Neural cell (in vitro differentiated cells): ENCODE results near the gene PDCD4. TPM values are rescaled to one million over a fixed set of nuclear protein-coding genes. Genes with fewer than 3 reads are reported as not detected.

Experiments used
- H2AFZ ChIP-seq: fragments of 200-600, 300-800 bp; sonication (generic), shearing (Covaris generic); 2 replicates; pipeline ENCODE4 v1.6.0; 2014; ENCODE audit warnings: low read depth, mild to moderate bottlenecking, antibody characterized with exemption, low read length, moderate library complexity
- H3F3A ChIP-seq: fragments of 200-600 bp; shearing (Covaris generic); 2 replicates; pipeline ENCODE4 v1.6.1; 2016; ENCODE audit warnings: mild to moderate bottlenecking, moderate library complexity, mixed read lengths, antibody characterized with exemption, low read length; ENCODE audit not compliant: insufficient read depth, poor library complexity, severe bottlenecking
- H3K27ac ChIP-seq: fragments of 200-600, 300-800 bp; sonication (generic), shearing (Covaris generic); 2 replicates; pipeline ENCODE4 v1.5.1; 2014; ENCODE audit warnings: mild to moderate bottlenecking, low read length, moderate library complexity
- H3K27me3 ChIP-seq: fragments of 300-800, 200-600 bp; sonication (generic), shearing (Covaris generic); 2 replicates; pipeline ENCODE4 v1.6.0; 2014; ENCODE audit warnings: mild to moderate bottlenecking, low read depth, low read length, moderate library complexity; ENCODE audit not compliant: insufficient read depth
- H3K36me3 ChIP-seq: fragments of 300-800, 200-600 bp; sonication (generic), shearing (Covaris generic); 2 replicates; pipeline ENCODE4 v1.5.1; 2014; ENCODE audit warnings: mild to moderate bottlenecking, antibody characterized with exemption, low read length, moderate library complexity; ENCODE audit not compliant: insufficient read depth
- H3K4me2 ChIP-seq: fragments of 300-800, 200-600 bp; sonication (generic), shearing (Covaris generic); 2 replicates; pipeline ENCODE4 v1.6.0; 2014; ENCODE audit warnings: mild to moderate bottlenecking, low read length
- H3K4me3 ChIP-seq: fragments of 300-800, 200-600 bp; sonication (generic), shearing (Covaris generic); 2 replicates; pipeline ENCODE4 v1.5.1; 2014; ENCODE audit warnings: mild to moderate bottlenecking, low read length, moderate library complexity
- H3K79me2 ChIP-seq: fragments of 200-600 bp; shearing (Covaris generic); replicated peaks from 2 replicates; pipeline ENCODE4 v1.6.0; 2014; ENCODE audit warnings: mild to moderate bottlenecking, low read length, moderate library complexity; ENCODE audit not compliant: insufficient read depth
- H3K9ac ChIP-seq: fragments of 300-800, 200-600 bp; sonication (generic), shearing (Covaris generic); 2 replicates; pipeline ENCODE4 v1.6.1; 2016; ENCODE audit warnings: mild to moderate bottlenecking, low read length, mixed read lengths
- H3K9me2 ChIP-seq: fragments of 200-600 bp; shearing (Covaris generic); 2 replicates; pipeline ENCODE4 v1.6.1; 2016; ENCODE audit warnings: mild to moderate bottlenecking, low read length, mixed read lengths; ENCODE audit not compliant: insufficient read depth
- H3K9me3 ChIP-seq: fragments of 200-600, 300-800 bp; sonication (generic), shearing (Covaris generic); 2 replicates; pipeline ENCODE4 v1.6.1; 2016; ENCODE audit warnings: mild to moderate bottlenecking, mixed run types, low read length, moderate library complexity, mixed read lengths
- H4K20me1 ChIP-seq: fragments of 200-600 bp; shearing (Covaris generic); 2 replicates; pipeline ENCODE4 v1.6.1; 2016; ENCODE audit warnings: mild to moderate bottlenecking, mixed run types; ENCODE audit not compliant: insufficient read depth
- CTCF ChIP-seq: fragments of 450-650 bp; IDR thresholded peaks from 2 replicates; pipeline ENCODE4 v1.5.1; 2014; ENCODE audit warnings: antibody characterized with exemption, mild to moderate bottlenecking, moderate library complexity; ENCODE audit not compliant: poor library complexity, severe bottlenecking
- EP300 ChIP-seq: fragments of 450-650 bp; conservative IDR thresholded peaks from 2 replicates; pipeline ENCODE4 v1.6.1; 2014; ENCODE audit warnings: antibody characterized with exemption, mild to moderate bottlenecking, moderate library complexity; ENCODE audit not compliant: poor library complexity, severe bottlenecking
- EZH2 ChIP-seq: fragments of 200-600, 300-800 bp; shearing (Covaris generic), sonication (generic); IDR thresholded peaks from 2 replicates; pipeline ENCODE4 v1.6.1; 2014; ENCODE audit warnings: antibody characterized with exemption, low read length, borderline replicate concordance, mild to moderate bottlenecking; ENCODE audit not compliant: insufficient read depth, poor library complexity, severe bottlenecking
- MXI1 ChIP-seq: fragments of 450-650 bp; conservative IDR thresholded peaks from 2 replicates; pipeline ENCODE4 v1.6.1; 2014; ENCODE audit warnings: antibody characterized with exemption, mild to moderate bottlenecking; ENCODE audit not compliant: poor library complexity, severe bottlenecking
- POLR2AphosphoS5 ChIP-seq: IDR thresholded peaks from 2 replicates; pipeline ENCODE4 v1.6.1; 2012
- RAD21 ChIP-seq: fragments of 450-650 bp; conservative IDR thresholded peaks from 2 replicates; pipeline ENCODE4 v1.6.1; 2014; ENCODE audit warnings: antibody characterized with exemption, mild to moderate bottlenecking, moderate library complexity
- REST ChIP-seq: IDR thresholded peaks from 2 replicates; pipeline ENCODE4 v1.6.1; 2012; ENCODE audit warnings: borderline replicate concordance
- SMC3 ChIP-seq: fragments of 450-650 bp; conservative IDR thresholded peaks from 2 replicates; pipeline ENCODE4 v1.6.1; 2014; ENCODE audit warnings: antibody characterized with exemption, mild to moderate bottlenecking, moderate library complexity; ENCODE audit not compliant: poor library complexity
- TAF1 ChIP-seq: IDR thresholded peaks from 2 replicates; pipeline ENCODE4 v1.6.1; 2012; ENCODE audit warnings: low read depth
- polyA plus RNA-seq: library from polyadenylated mRNA; depleted of rRNA; stranded (reverse); fragments of >200 nt; gene quantifications from 2 replicates; pipeline ENCODE4 v1.2.3, GENCODE V29; 2014

Gene PDCD4
- polyA plus RNA-seq, 1 donor from 2014 or later: 83.5 TPM

- Histone ChIP-seq H4K20me1 (no peaks in the 10 kb centered on the region), H2AFZ (no peak overlapping the region), H3K27ac (no peak overlapping the region), H3K27me3 (no peaks in the 10 kb centered on the region), H3K79me2 (peaks cover 5% of the 10 kb centered on the region), H3F3A (no peaks in the 10 kb centered on the region), H3K4me3 (no peak overlapping the region), H3K9me2 (no peaks in the 10 kb centered on the region), H3K9ac (no peak overlapping the region), H3K36me3 (no peaks in the 10 kb centered on the region), H3K4me2 (no peak overlapping the region), H3K9me3 (no peaks in the 10 kb centered on the region)
- TF ChIP-seq MXI1: no peak
- no peak for TF ChIP-seq POLR2AphosphoS5
Measured at GRCh38 chr10:110912374-110912773, 40.6 kb downstream of the PDCD4 start.

- H3K9ac ChIP-seq: no peak overlapping the region
- no peaks in the 10 kb centered on the region for H4K20me1 ChIP-seq
- H3K4me2 ChIP-seq: no peak overlapping the region
- no peak for TF ChIP-seq MXI1
- TF ChIP-seq REST: no peak
- no peak for TF ChIP-seq RAD21
- no peak for TF ChIP-seq POLR2AphosphoS5
- no peak for TF ChIP-seq TAF1
- TF ChIP-seq EP300: no peak
- no peak for TF ChIP-seq SMC3
- TF ChIP-seq CTCF: no peak
- TF ChIP-seq EZH2: no peak
- H3K27me3 ChIP-seq: no peaks in the 10 kb centered on the region
- H3K27ac ChIP-seq: no peak overlapping the region
- no peak overlapping the region for H3K4me3 ChIP-seq
- H3K9me3 ChIP-seq: no peaks in the 10 kb centered on the region
- peaks cover 14% of the 10 kb centered on the region for H3K79me2 ChIP-seq
- H3K36me3 ChIP-seq: no peaks in the 10 kb centered on the region
- no peaks in the 10 kb centered on the region for H3K9me2 ChIP-seq
- H3F3A ChIP-seq: no peaks in the 10 kb centered on the region
- H2AFZ ChIP-seq: no peak overlapping the region
Measured at GRCh38 chr10:110914431-110914830, 42.7 kb downstream of the PDCD4 start.

GRCh38 chr10:110915035-110915434, 43.3 kb downstream of the PDCD4 start:
- Histone ChIP-seq H3K4me2 (no peak overlapping the region), H4K20me1 (no peaks in the 10 kb centered on the region), H3K27ac (no peak overlapping the region), H3K27me3 (no peaks in the 10 kb centered on the region), H2AFZ (no peak overlapping the region), H3K9me3 (no peaks in the 10 kb centered on the region), H3F3A (no peaks in the 10 kb centered on the region), H3K79me2 (peaks cover 14% of the 10 kb centered on the region), H3K4me3 (no peak overlapping the region), H3K9me2 (no peaks in the 10 kb centered on the region), H3K36me3 (no peaks in the 10 kb centered on the region), H3K9ac (no peak overlapping the region)
- no peak for TF ChIP-seq RAD21
- no peak for TF ChIP-seq SMC3
- no peak for TF ChIP-seq TAF1
- no peak for TF ChIP-seq EP300
- no peak for TF ChIP-seq EZH2
- TF ChIP-seq REST: no peak
- no peak for TF ChIP-seq CTCF
- no peak for TF ChIP-seq POLR2AphosphoS5
- TF ChIP-seq MXI1: no peak
